Measurements from ENCODE around the gene PCDHB8.
A peak's percentile ranks its signal among the peaks of the same experiment; 100 is the strongest.
"Not testable (repeated sequence)": the region's sequence is repeated elsewhere in the genome, so short reads cannot be mapped to it uniquely, and the experiment has no call there.

Gene PCDHB8

DNA sequence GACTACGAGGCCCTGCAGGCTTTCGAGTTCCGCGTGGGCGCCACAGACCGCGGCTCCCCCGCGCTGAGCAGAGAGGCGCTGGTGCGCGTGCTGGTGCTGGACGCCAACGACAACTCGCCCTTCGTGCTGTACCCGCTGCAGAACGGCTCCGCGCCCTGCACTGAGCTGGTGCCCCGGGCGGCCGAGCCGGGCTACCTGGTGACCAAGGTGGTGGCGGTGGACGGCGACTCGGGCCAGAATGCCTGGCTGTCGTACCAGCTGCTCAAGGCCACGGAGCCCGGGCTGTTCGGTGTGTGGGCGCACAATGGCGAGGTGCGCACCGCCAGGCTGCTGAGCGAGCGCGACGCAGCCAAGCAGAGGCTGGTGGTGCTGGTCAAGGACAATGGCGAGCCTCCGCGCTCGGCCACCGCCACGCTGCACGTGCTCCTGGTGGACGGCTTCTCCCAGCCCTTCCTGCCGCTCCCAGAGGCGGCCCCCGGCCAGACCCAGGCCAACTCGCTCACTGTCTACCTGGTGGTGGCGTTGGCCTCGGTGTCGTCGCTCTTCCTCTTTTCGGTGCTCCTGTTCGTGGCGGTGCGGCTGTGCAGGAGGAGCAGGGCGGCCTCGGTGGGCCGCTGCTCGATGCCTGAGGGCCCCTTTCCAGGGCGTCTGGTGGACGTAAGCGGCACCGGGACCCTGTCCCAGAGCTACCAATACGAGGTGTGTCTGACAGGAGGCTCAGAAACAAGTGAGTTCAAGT lies 6.7 kb downstream of the PCDHB8 start:
- DNase-seq: not testable (repeated sequence)

DNA sequence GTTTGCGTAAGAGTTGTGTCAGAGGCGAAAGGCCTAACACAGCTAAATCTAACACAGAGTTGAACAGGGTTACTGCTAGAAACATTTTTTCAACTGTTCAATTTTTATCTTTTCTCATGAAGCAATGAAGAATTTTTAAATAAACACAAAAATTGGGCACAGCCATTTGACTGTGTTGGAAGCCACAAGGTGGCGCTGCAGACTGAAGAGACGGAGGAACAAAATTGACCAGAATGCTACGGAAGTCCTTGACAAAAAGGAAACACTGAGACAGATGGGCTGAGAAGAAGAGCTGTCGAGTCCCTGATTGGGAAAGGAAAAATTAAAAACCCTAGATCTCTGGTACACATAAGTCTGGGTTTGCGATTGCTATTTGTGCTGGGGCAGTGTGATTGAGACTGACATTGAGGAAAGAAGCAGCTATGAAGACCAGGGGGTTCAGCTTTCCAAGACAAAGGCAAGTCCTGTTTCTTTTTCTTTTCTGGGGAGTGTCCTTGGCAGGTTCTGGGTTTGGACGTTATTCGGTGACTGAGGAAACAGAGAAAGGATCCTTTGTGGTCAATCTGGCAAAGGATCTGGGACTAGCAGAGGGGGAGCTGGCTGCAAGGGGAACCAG lies 9.4 kb downstream of the PCDHB8 start, which contains the start of gene PCDHB9:
PCDHB9 (plus strand) TSS at position 265 of the 616 bp plus-strand sequence; CDS start at position 423, 158 bp downstream.
- DNase-seq: peak; percentile 3

DNA sequence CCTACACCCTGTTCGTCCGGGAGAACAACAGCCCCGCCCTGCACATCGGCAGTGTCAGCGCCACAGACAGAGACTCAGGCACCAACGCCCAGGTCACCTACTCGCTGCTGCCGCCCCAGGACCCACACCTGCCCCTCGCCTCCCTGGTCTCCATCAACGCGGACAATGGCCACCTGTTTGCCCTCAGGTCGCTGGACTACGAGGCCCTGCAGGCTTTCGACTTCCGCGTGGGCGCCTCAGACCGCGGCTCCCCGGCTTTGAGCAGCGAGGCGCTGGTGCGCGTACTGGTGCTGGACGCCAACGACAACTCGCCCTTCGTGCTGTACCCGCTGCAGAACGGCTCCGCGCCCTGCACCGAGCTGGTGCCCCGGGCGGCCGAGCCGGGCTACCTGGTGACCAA lies 11.1 kb downstream of the PCDHB8 start:
- not testable (repeated sequence) for DNase-seq

- DNase-seq: not testable (repeated sequence)
Observed at GRCh38 chr5:141189131-141189530, 11.5 kb downstream of the PCDHB8 start.

- DNase-seq: no peak
Observed at GRCh38 chr5:141192110-141192725, 14.6 kb downstream of the PCDHB8 start, which contains the start of gene PCDHB10. Gene PCDHB10, plus strand, starts transcription at chr5:141192353. Its CDS starts 200 bp downstream, at chr5:141192553.

- DNase-seq: not testable (repeated sequence)
Observed at GRCh38 chr5:141194332-141194731, 16.7 kb downstream of the PCDHB8 start.

- no peak for DNase-seq
Observed at GRCh38 chr5:141196363-141196762, 18.8 kb downstream of the PCDHB8 start.

DNA sequence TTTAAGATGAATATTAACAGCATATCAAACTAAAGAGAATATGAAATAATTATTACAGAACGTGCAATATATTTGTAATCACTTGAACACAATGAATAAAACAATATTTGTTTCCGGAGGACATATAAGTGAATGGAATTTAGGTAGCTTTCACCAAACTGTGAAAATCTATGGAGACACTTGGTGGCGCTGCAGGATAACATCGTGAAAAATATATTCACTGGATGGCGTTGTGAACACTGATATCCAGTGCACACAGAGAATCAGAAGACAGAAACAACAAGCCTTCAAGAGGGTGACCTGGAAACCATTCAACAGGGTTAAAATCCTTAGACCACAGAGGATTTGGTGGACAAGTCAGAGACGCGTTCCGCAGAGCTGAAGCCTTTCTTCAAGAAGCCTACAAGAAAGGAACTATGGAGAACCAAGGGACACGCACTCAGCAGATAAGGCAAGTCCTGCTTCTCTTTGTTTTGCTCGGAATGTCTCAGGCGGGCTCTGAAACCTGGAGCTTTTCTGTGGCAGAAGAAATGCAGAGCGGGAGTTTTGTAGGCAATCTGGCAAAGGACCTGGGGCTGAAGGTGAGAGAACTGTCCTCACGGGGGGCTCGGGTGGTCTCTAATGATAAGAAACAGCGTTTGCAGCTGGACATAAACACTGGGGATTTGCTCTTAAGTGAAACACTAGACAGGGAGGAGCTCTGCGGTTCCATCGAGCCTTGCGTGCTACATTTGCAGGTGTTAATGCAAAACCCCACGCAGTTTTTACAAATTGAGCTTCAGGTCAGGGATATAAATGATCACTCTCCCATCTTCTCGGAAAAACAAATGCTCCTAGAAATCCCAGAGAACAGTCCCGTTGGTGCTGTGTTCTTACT lies 22.0 kb downstream of the PCDHB8 start, which contains the start of gene PCDHB11:
PCDHB11 (plus strand) TSS at position 269 of the 877 bp plus-strand sequence; CDS start at position 417, 148 bp downstream.
- no peak for DNase-seq

GRCh38 chr5:141201126-141201525 lies 23.5 kb downstream of the PCDHB8 start:
- not testable (repeated sequence) for DNase-seq

DNA sequence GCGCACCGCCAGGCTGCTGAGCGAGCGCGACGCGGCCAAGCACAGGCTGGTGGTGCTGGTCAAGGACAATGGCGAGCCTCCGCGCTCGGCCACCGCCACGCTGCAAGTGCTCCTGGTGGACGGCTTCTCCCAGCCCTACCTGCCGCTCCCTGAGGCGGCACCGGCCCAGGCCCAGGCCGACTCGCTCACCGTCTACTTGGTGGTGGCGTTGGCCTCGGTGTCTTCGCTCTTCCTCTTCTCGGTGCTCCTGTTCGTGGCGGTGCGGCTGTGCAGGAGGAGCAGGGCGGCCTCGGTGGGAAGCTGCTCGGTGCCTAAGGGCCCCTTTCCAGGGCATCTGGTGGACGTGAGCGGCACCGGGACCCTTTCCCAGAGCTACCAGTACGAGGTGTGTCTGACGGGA lies 24.1 kb downstream of the PCDHB8 start:
- DNase-seq: not testable (repeated sequence)

DNA sequence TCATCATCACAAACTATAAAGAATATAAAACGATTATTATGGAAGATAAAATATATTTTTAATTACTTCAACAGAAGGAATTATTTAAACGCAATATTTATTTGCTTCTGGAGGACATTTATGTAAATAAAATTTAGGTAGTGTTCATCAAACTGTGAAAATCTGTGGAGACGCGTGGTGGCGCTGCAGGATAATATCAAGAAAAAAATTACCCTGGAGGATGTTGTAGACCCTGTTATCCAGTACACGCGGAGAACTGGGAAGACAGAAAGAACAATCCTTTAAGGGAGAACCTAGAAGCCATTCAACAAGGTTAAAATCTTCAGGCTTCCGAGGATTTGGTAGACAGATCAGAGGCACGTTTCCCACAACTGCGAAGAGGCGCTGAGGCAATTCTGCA lies 30.9 kb downstream of the PCDHB8 start, which contains the start of gene PCDHB12:
PCDHB12 (plus strand) TSS at position 242 of the 400 bp plus-strand sequence. CDS start 189 bp downstream, outside the sequence.
- DNase-seq: no peak

GRCh38 chr5:141210281-141210680 lies 32.7 kb downstream of the PCDHB8 start:
- not testable (repeated sequence) for DNase-seq

GRCh38 chr5:141210849-141211248 lies 33.3 kb downstream of the PCDHB8 start:
- DNase-seq: not testable (repeated sequence)

DNA sequence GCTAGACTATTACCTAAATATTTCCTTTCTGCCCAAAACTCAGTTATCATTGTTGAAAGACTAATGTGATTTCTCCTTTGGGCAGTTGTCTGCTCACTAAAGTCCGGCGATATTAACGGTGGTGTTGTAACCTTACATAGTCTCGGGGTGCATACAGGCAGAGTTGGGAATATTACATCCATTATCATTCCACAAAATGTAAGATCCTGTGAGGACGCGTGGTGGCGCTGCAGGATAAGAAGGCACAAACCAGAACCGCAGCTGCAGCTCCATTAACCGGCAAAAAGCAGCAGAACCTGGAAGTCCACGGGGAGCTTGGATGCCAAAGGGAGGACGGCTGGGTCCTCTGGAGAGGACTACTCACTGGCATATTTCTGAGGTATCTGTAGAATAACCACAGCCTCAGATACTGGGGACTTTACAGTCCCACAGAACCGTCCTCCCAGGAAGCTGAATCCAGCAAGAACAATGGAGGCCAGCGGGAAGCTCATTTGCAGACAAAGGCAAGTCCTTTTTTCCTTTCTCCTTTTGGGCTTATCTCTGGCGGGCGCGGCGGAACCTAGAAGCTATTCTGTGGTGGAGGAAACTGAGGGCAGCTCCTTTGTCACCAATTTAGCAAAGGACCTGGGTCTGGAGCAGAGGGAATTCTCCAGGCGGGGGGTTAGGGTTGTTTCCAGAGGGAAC lies 36.2 kb downstream of the PCDHB8 start, which contains the start of gene PCDHB13:
PCDHB13 (plus strand) TSS at position 264 of the 684 bp plus-strand sequence; CDS start at position 469, 205 bp downstream.
- peak; percentile 9 for DNase-seq

- not testable (repeated sequence) for DNase-seq
Observed at GRCh38 chr5:141214583-141214982, 37.0 kb downstream of the PCDHB8 start.

GRCh38 chr5:141215504-141215903 lies 37.9 kb downstream of the PCDHB8 start:
- not testable (repeated sequence) for DNase-seq

DNA sequence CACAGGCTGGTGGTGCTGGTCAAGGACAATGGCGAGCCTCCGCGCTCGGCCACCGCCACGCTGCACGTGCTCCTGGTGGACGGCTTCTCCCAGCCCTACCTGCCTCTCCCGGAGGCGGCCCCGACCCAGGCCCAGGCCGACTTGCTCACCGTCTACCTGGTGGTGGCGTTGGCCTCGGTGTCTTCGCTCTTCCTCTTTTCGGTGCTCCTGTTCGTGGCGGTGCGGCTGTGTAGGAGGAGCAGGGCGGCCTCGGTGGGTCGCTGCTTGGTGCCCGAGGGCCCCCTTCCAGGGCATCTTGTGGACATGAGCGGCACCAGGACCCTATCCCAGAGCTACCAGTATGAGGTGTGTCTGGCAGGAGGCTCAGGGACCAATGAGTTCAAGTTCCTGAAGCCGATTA lies 38.4 kb downstream of the PCDHB8 start:
- DNase-seq: not testable (repeated sequence)

GRCh38 chr5:141223112-141223783 lies 45.7 kb downstream of the PCDHB8 start, which contains the start of gene PCDHB14:
Gene PCDHB14, plus strand, starts transcription at chr5:141223343. Its CDS starts 163 bp downstream, at chr5:141223506.
- DNase-seq: peak; percentile 47

GRCh38 chr5:141224844-141225243 lies 47.3 kb downstream of the PCDHB8 start:
- DNase-seq: not testable (repeated sequence)

DNA sequence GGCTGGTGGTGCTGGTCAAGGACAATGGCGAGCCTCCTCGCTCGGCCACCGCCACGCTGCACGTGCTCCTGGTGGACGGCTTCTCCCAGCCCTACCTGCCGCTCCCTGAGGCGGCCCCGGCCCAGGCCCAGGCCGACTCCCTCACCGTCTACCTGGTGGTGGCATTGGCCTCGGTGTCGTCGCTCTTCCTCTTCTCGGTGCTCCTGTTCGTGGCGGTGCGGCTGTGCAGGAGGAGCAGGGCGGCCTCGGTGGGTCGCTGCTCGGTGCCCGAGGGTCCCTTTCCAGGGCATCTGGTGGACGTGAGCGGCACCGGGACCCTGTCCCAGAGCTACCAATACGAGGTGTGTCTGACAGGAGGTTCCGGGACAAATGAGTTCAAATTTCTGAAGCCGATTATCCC lies 47.8 kb downstream of the PCDHB8 start:
- DNase-seq: not testable (repeated sequence)
